GM03348 (cell line): ENCODE results near the gene TCTN2.

Experiments used
- DNase-seq: peaks from one replicate; pipeline ENCODE4 v3.0.0; 2012; ENCODE audit warnings: low spot score

The TCTN2 gene

GRCh38 chr12:123670882-123671728 is at the start of gene TCTN2:
TCTN2 (plus strand) TSS chr12:123671113; CDS start chr12:123671241, 128 bp downstream.
- peak; percentile 100 for DNase-seq

- no peak for DNase-seq
Observed at GRCh38 chr12:123621619-123622530, 49.0 kb upstream of the TCTN2 start.

- DNase-seq, result peak; percentile 98
Observed at GRCh38 chr12:123633379-123634141, 37.4 kb upstream of the TCTN2 start, which contains the start of the genes EIF2B1 and GTF2H3. EIF2B1 (minus strand) TSS chr12:123633686; CDS start chr12:123633557, 129 bp downstream. GTF2H3 (plus strand) TSS chr12:123633829; CDS start chr12:123633860, 31 bp downstream.

GRCh38 chr12:123634142-123634561 is 36.8 kb upstream of the TCTN2 start:
- DNase-seq, result no peak

- no peak for DNase-seq
Observed at GRCh38 chr12:123643911-123644310, 27.0 kb upstream of the TCTN2 start.

- DNase-seq, result no peak
Observed at GRCh38 chr12:123645380-123645779, 25.5 kb upstream of the TCTN2 start.

- DNase-seq, result no peak
Observed at GRCh38 chr12:123645878-123646277, 25.0 kb upstream of the TCTN2 start.

GRCh38 chr12:123648401-123648800 is 22.5 kb upstream of the TCTN2 start:
- DNase-seq, result no peak

- DNase-seq, result no peak
Observed at GRCh38 chr12:123654129-123654701, 16.7 kb upstream of the TCTN2 start.

GRCh38 chr12:123655420-123655819 is 15.5 kb upstream of the TCTN2 start:
- no peak for DNase-seq

GRCh38 chr12:123656392-123656791 is 14.5 kb upstream of the TCTN2 start:
- no peak for DNase-seq

GRCh38 chr12:123657211-123657610 is 13.7 kb upstream of the TCTN2 start:
- no peak for DNase-seq

- peak; percentile 86 for DNase-seq
Observed at GRCh38 chr12:123659996-123660727, 10.8 kb upstream of the TCTN2 start.

- no peak for DNase-seq
Observed at GRCh38 chr12:123667771-123668170, 3.1 kb upstream of the TCTN2 start.

GRCh38 chr12:123671876-123672275 is 963 bp downstream of the TCTN2 start:
- no peak for DNase-seq

- no peak for DNase-seq
Observed at GRCh38 chr12:123675436-123675835, 4.5 kb downstream of the TCTN2 start.

- DNase-seq, result no peak
Observed at GRCh38 chr12:123676616-123677320, 5.9 kb downstream of the TCTN2 start.

- no peak for DNase-seq
Observed at GRCh38 chr12:123678981-123679380, 8.1 kb downstream of the TCTN2 start.

GRCh38 chr12:123681605-123682004 is 10.7 kb downstream of the TCTN2 start:
- no peak for DNase-seq

GRCh38 chr12:123683964-123684363 is 13.1 kb downstream of the TCTN2 start:
- DNase-seq, result no peak
